ENCODE data around the gene NSUN6. TPM values are rescaled to one million over a fixed set of nuclear protein-coding genes. Genes with fewer than 3 reads are reported as not detected.
A peak's percentile ranks its signal among the peaks of the same experiment; 100 is the strongest.

Gene NSUN6
- total RNA-seq, 4 donors from 2014 or later, result 2.4 to 3.8 (median 2.9) TPM

DNA sequence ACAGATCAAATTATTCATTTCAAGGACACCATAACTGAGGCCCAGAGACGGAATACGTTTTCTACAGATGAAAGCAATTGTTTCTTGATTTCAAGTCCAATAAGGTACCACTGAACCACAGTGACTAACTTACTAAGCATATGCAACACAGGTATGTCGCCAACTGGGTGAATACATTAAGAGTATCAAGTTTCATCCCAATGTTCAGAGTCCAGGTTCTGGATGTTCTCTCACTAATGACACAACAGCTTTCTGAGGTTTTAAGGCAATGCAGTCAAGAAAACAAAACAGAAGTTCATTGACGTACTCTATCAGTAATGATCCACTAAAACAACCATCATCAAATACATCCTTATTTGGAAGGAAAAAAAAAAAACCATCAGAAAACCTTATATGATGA lies 35.8 kb downstream of the NSUN6 start:
- DNase-seq, result no peak
- TF ChIP-seq, protein P1, sequence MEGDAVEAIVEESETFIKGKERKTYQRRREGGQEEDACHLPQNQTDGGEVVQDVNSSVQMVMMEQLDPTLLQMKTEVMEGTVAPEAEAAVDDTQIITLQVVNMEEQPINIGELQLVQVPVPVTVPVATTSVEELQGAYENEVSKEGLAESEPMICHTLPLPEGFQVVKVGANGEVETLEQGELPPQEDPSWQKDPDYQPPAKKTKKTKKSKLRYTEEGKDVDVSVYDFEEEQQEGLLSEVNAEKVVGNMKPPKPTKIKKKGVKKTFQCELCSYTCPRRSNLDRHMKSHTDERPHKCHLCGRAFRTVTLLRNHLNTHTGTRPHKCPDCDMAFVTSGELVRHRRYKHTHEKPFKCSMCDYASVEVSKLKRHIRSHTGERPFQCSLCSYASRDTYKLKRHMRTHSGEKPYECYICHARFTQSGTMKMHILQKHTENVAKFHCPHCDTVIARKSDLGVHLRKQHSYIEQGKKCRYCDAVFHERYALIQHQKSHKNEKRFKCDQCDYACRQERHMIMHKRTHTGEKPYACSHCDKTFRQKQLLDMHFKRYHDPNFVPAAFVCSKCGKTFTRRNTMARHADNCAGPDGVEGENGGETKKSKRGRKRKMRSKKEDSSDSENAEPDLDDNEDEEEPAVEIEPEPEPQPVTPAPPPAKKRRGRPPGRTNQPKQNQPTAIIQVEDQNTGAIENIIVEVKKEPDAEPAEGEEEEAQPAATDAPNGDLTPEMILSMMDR (IDR thresholded peaks at IDR 0.05 in 4 of 5, conservative IDR thresholded peaks at IDR 0.05 in 1 of 5), result no peak
- TF ChIP-seq POLR2A (IDR thresholded peaks at IDR 0.05), result no peak
- peak overlapping the region in 1 of 4 donors; percentile 25 for H3K27ac ChIP-seq
- intact Hi-C loops (cut with DNase I; ENCODE audit: low total_unique reads), result no loop called here
- no peaks in the 10 kb centered on the region for H3K36me3 ChIP-seq
- no peaks in the 10 kb centered on the region for H3K4me1 ChIP-seq
- H3K4me3 ChIP-seq, result no peak overlapping the region
- no peaks in the 10 kb centered on the region for H3K9me3 ChIP-seq
- ATAC-seq, result peak in 1 of 2 donors; percentile 63
- H3K27me3 ChIP-seq, result no peaks in the 10 kb centered on the region
- in situ Hi-C loops (cut with MboI; ENCODE audit: low sequenced_read_pairs in 4 of 4), result no loop called here

DNA sequence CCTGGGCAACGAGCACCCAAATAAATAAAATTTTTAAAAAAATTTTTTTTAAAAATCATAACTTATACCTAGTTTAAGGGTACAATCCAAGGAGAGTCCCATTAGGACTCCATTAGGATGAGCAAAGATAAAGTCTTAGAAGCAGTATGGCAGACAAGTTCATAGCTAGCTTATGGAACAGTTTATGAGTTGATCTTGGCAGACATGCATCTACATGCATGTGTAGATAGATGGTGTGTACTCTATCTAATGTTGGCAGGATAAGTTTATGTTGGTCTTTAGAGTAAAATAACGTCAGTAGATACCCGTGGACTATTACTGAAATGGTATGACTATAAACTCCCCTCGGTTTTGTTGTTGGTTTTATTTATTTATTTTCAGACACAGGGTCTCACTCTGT lies 40.2 kb downstream of the NSUN6 start:
- TF ChIP-seq, protein P1 (IDR thresholded peaks at IDR 0.05 in 4 of 5, conservative IDR thresholded peaks at IDR 0.05 in 1 of 5), result no peak
- no peak for TF ChIP-seq POLR2A (IDR thresholded peaks at IDR 0.05)

DNA sequence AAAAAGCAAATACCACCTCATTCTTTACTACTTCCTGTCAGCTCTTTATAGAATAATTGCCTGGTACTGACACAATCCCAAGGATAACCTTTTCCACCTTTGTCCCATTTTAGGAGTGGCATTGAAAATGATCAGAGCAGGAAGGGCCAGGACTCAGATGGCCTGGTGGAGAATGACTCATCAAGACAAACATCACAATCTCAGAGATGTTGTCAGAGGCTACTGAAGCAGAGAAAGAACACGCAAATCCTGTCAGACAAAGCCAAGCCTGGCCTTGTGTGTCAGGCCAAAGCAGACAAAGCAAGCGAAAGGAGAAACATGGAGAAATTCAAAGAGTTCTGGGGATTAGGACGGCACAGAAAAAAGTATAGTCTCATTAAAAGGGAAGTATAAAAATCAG lies 40.9 kb downstream of the NSUN6 start:
- in situ Hi-C loops (cut with MboI; ENCODE audit: low sequenced_read_pairs in 4 of 4), result no loop called here
- intact Hi-C loops (cut with DNase I; ENCODE audit: low total_unique reads), result no loop called here
- TF ChIP-seq, protein P1 (IDR thresholded peaks at IDR 0.05 in 4 of 5, conservative IDR thresholded peaks at IDR 0.05 in 1 of 5), result no peak
- TF ChIP-seq POLR2A (IDR thresholded peaks at IDR 0.05), result no peak
- DNase-seq (no peak), ATAC-seq (peak in 1 of 2 donors; percentile 51)
- peak overlapping the region in 2 of 4 donors; percentile 35 to 51 for H3K27ac ChIP-seq
- no peak overlapping the region for H3K4me3 ChIP-seq
- no peaks in the 10 kb centered on the region for H3K9me3 ChIP-seq
- H3K4me1 ChIP-seq, result no peaks in the 10 kb centered on the region
- no peaks in the 10 kb centered on the region for H3K27me3 ChIP-seq
- no peaks in the 10 kb centered on the region for H3K36me3 ChIP-seq

More for the DNA sequence above, 40.2 kb downstream of the NSUN6 start:
- H3K4me3 ChIP-seq, result no peak overlapping the region
- H3K36me3 ChIP-seq, result no peaks in the 10 kb centered on the region
- in situ Hi-C loops (cut with MboI; ENCODE audit: low sequenced_read_pairs in 4 of 4) (no loop called here), intact Hi-C loops (cut with DNase I; ENCODE audit: low total_unique reads) (no loop called here)
- no peaks in the 10 kb centered on the region for H3K9me3 ChIP-seq
- DNase-seq (no peak), ATAC-seq (no peak)
- H3K27ac ChIP-seq, result no peak overlapping the region
- H3K27me3 ChIP-seq, result no peaks in the 10 kb centered on the region
- no peaks in the 10 kb centered on the region for H3K4me1 ChIP-seq

DNA sequence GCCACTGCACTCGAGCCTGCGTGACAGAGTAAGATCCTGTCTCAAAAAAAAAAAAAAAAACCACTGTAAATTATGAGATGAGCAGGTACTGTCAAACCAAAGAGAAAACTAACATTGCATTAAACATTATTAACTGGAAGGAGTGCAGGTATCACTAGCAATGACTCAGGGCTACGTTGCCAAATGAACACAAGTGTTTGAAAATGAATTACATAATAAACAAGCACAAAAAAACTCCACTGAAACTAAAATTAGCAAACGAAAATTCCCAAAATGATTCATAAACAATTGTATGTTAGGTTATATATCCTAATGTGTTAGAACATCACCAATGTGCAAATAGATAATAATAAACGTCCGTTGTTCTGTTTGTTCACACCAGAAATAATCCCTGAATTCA lies 42.8 kb downstream of the NSUN6 start:
- TF ChIP-seq, protein P1 (IDR thresholded peaks at IDR 0.05 in 4 of 5, conservative IDR thresholded peaks at IDR 0.05 in 1 of 5), result no peak
- no peak for TF ChIP-seq POLR2A (IDR thresholded peaks at IDR 0.05)
- H3K9me3 ChIP-seq, result no peaks in the 10 kb centered on the region
- no peak overlapping the region for H3K4me3 ChIP-seq
- no peak overlapping the region for H3K27ac ChIP-seq
- DNase-seq, result no peak
- ATAC-seq, result no peak
- H3K4me1 ChIP-seq, result no peaks in the 10 kb centered on the region
- intact Hi-C loops (cut with DNase I; ENCODE audit: low total_unique reads), result no loop called here
- no peaks in the 10 kb centered on the region for H3K36me3 ChIP-seq
- H3K27me3 ChIP-seq, result no peaks in the 10 kb centered on the region
- in situ Hi-C loops (cut with MboI; ENCODE audit: low sequenced_read_pairs in 4 of 4), result no loop called here
